Measurements from ENCODE around the gene PRKD2.

- TF ChIP-seq, protein P1, sequence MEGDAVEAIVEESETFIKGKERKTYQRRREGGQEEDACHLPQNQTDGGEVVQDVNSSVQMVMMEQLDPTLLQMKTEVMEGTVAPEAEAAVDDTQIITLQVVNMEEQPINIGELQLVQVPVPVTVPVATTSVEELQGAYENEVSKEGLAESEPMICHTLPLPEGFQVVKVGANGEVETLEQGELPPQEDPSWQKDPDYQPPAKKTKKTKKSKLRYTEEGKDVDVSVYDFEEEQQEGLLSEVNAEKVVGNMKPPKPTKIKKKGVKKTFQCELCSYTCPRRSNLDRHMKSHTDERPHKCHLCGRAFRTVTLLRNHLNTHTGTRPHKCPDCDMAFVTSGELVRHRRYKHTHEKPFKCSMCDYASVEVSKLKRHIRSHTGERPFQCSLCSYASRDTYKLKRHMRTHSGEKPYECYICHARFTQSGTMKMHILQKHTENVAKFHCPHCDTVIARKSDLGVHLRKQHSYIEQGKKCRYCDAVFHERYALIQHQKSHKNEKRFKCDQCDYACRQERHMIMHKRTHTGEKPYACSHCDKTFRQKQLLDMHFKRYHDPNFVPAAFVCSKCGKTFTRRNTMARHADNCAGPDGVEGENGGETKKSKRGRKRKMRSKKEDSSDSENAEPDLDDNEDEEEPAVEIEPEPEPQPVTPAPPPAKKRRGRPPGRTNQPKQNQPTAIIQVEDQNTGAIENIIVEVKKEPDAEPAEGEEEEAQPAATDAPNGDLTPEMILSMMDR (IDR thresholded peaks at IDR 0.05) = no peak
- no peak for TF ChIP-seq POLR2A (IDR thresholded peaks at IDR 0.05)
- no peak for TF ChIP-seq EP300 (IDR thresholded peaks at IDR 0.05; ENCODE audit: low read depth)
- no peak for TF ChIP-seq POLR2AphosphoS5 (IDR thresholded peaks at IDR 0.05)
Measured at GRCh38 chr19:46721269-46722003, 4.5 kb upstream of the PRKD2 start.
